HG03139 (cell line): ENCODE results near the gene SAMSN1.

Experiments
- ATAC-seq: cut with Tn5 transposase; IDR thresholded peaks from one replicate; pipeline ENCODE4 v1.9.1; 2021; ENCODE audit not compliant: unreplicated experiment

The SAMSN1 gene

GRCh38 chr21:14448784-14449183 lies 97.3 kb downstream of the SAMSN1 start:
- no peak for ATAC-seq

GRCh38 chr21:14438211-14438610 lies 107.9 kb downstream of the SAMSN1 start:
- ATAC-seq: no peak

GRCh38 chr21:14435423-14435822 lies 110.7 kb downstream of the SAMSN1 start:
- no peak for ATAC-seq
